ENCODE measurements around the gene TMC8. TPM values are rescaled to one million over a fixed set of nuclear protein-coding genes. Genes with fewer than 3 reads are reported as not detected.

Gene TMC8, protein sequence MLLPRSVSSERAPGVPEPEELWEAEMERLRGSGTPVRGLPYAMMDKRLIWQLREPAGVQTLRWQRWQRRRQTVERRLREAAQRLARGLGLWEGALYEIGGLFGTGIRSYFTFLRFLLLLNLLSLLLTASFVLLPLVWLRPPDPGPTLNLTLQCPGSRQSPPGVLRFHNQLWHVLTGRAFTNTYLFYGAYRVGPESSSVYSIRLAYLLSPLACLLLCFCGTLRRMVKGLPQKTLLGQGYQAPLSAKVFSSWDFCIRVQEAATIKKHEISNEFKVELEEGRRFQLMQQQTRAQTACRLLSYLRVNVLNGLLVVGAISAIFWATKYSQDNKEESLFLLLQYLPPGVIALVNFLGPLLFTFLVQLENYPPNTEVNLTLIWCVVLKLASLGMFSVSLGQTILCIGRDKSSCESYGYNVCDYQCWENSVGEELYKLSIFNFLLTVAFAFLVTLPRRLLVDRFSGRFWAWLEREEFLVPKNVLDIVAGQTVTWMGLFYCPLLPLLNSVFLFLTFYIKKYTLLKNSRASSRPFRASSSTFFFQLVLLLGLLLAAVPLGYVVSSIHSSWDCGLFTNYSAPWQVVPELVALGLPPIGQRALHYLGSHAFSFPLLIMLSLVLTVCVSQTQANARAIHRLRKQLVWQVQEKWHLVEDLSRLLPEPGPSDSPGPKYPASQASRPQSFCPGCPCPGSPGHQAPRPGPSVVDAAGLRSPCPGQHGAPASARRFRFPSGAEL
- not detected in 2 replicates for polyA plus RNA-seq

DNA sequence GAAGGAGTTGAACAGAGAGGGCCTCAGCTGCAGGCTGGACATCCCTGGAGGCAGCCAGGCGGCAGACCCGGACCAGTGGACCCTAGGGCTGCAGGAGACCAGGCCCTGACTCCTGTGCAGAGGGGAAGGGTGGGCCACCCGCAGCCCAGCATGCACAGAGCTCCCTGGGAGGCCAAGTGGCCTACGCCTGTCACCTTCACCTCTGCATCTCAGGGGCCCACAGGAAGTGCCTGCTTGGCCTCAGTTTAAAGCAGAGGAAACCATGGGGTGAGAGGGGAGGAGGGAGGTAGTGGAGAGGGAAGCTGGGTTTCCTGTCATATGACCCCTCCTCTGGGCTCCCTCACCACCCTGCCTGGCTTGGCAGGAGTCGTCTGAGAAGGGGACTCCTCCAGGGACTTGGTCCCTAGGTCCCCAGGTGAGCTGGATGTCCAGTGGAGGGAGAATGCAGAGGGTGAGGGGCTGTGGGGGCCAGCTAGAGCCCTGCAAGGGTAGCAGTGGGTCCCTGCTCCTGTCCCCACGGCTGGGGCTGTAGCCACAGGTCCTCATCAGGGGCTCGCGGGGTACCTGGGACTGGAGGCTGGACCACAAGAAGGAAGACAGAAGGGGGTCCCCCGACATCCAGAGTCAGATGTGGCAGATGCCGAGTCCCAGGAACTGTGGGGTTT is at the start of gene TMC8:
TSS of gene TMC8 (plus strand) at position 335 of the 665 bp plus-strand sequence. CDS start 818 bp downstream, outside the sequence.

DNA sequence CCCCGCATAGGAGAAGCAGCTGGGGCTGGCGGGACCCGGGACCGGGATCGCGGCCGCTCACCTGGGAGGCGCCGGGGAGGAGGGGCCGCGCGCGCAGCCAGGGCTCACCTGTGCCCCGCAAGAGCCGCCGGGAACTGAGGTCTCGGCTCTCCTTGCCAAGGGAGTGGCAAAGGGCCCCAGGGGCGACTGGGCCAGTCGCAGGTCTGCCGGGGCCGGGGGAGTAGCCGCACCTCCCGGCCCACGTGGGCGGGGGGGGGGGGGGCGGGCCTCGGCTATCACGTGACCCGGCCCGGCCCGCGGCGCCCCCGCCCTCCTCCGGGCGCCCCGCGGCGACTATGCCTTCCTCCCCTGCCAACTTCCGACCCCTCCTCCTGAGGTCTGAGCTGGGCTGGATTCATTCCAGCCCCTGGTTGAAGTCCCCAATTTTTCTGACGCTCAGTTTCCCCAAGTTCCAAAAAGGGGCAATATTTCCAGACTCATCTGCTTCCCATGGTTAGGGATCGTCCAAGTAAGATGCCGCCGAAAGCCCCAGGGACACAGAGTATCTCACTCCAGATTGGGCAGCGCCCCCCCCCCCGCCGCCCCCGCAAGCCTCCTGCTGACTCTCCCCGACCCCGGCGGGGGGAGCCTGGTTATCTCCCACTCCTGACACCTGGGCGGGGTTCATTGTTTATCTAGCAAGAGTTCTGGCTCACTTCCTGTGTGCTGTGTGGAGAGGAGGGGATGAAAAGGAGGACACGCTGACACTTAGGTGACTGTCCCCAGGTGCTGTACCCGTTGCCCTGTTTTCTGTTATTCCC is 1.8 kb upstream of the TMC8 start, which contains the start of gene TMC6:
TSS of gene TMC6 (minus strand) at position 205 of the 800 bp plus-strand sequence. CDS start 1,923 bp downstream, outside the sequence.

DNA sequence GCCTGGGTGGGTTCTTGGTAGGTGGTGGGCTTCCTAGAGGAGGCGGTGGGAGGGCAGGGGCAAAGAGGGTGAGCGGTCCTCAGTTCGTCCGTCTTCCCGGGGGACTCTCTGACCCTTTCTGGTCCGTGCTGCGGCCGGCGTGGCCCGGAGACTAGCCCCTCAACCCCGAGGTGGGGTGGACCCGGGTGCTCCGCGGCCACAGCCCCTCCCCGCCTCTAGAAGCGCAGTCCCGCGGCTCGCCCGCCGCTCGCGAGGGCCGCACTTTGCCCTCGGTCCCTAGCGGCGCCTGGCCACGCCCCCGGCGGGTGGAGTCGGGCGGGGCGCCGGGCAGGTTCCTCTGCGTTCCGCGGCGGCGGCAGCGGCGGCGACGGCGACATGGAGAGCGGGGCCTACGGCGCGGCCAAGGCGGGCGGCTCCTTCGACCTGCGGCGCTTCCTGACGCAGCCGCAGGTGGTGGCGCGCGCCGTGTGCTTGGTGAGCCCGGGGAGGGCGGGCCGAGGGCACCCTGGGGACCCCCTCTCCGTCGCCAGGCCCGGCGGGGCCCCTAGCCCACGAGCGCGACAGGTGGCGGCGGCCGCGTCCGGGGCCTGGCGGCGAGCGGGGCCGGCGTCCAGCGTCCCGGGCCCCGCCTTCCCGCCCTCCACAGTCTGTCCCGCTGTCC is 37.8 kb downstream of the TMC8 start, which contains the start of gene SYNGR2:
TSS of gene SYNGR2 (plus strand) at position 340 of the 661 bp plus-strand sequence. CDS start at position 376, 36 bp downstream.

DNA sequence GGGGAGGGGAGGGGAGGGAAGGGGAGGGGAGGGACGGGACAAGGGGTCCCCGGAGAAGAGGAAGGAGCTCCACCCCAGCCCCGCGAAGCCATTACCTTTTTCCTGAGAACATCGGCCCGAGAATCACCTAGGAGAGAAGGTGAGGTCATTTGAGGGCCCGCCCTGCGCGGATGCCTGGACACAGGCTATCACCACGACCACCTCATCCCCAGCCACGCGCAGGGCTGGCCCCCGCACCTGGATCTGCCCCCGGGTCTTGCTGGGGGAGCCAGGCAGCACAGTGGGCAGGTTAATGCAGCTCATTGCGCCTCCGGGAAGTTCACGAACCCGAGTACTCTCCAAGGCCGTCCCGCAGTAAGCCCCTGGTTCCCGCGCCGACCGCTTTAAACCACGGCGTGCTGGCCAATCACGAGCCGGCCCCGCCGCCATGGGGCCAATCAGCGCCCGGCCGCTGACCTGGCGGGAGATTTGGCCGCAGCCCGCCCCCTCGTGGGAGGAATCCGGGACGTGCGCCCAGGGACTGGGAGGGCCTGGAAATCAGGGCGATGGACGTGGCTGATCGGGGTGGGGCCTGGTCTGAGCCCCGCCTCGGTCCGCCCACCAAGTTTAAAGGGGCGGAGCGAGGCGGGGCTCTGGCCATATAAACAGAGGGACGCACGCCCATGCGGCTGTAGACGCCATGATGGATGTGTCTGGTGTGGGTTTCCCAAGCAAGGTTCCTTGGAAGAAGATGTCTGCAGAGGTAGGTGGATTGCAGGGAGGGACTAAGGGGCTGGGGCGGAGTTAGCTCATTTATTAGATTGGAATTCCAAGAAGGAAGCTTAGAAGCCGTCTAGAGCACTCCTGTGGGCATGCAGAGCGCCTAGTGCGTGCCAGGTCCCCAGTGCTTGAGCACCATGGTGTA is 56.4 kb downstream of the TMC8 start, which contains the start of the genes AFMID and TK1:
TSS of gene AFMID (plus strand) at position 671 of the 904 bp plus-strand sequence. CDS start at position 680, 9 bp downstream.
TSS of gene TK1 (minus strand) at position 361 of the 904 bp plus-strand sequence. CDS start at position 303, 58 bp downstream.

Other genes starting within 250 kb of the TMC8 start
- gene TNRC6C, start 172.1 kb upstream of the TMC8 start, polyA plus RNA-seq: 3.9 and 4.4 TPM in 2 replicates
- not detected in 2 replicates for gene TMC6, start 2.0 kb upstream of the TMC8 start, polyA plus RNA-seq
- gene C17orf99, start 15.6 kb downstream of the TMC8 start, polyA plus RNA-seq: not detected in 2 replicates
- 2.4 TPM in 1 of 2 replicates, not detected in the other for gene SYNGR2, start 37.8 kb downstream of the TMC8 start, polyA plus RNA-seq
- 1.0 and 1.1 TPM in 2 replicates for gene TK1, start 56.3 kb downstream of the TMC8 start, polyA plus RNA-seq
- gene AFMID, start 56.6 kb downstream of the TMC8 start, polyA plus RNA-seq: 37.2 and 49.1 TPM in 2 replicates
- 0.51 TPM in 1 of 2 replicates, not detected in the other for gene BIRC5, start 83.5 kb downstream of the TMC8 start, polyA plus RNA-seq
- not detected in 2 replicates for gene TMEM235, start 100.9 kb downstream of the TMC8 start, polyA plus RNA-seq
- gene SOCS3, start 229.3 kb downstream of the TMC8 start, polyA plus RNA-seq: not detected in 2 replicates
- gene PGS1, start 247.9 kb downstream of the TMC8 start, polyA plus RNA-seq: 8.0 TPM in 2 replicates

All from Purkinje cell (primary cell).